Hepatocyte (in vitro differentiated cells): ENCODE results near the gene CNTNAP2.

Experiments
- CTCF ChIP-seq: fragments of 200-600 bp; sonication (generic); IDR thresholded peaks from 2 replicates; pipeline ENCODE4 v1.5.1; 2016; ENCODE audit warnings: antibody characterized with exemption, mild to moderate bottlenecking; ENCODE audit not compliant: poor library complexity
- EZH2 ChIP-seq: fragments of 200-600 bp; sonication (generic); IDR thresholded peaks from 2 replicates; pipeline ENCODE4 v1.6.1; 2016; ENCODE audit warnings: antibody characterized with exemption, mild to moderate bottlenecking, borderline replicate concordance
- EZH2phosphoT487 ChIP-seq: fragments of 200-600 bp; sonication (generic); IDR thresholded peaks from one replicate; pipeline ENCODE4 v1.6.1; 2018; ENCODE audit warnings: antibody characterized with exemption, mild to moderate bottlenecking, low read depth, moderate library complexity; ENCODE audit not compliant: unreplicated experiment, severe bottlenecking

- TF ChIP-seq CTCF (no peak), EZH2phosphoT487 (no peak), EZH2 (no peak)
Observed at GRCh38 chr7:147199868-147200267, 1083.3 kb downstream of the CNTNAP2 start.
